HepG2 (cell line): ENCODE data around the gene NAT14. TPM values are rescaled to one million over a fixed set of nuclear protein-coding genes. Genes with fewer than 3 reads are reported as not detected.

Source experiments
- CREB1 ChIP-seq, 2 experiments: fragments of 450-650 bp in 1 of 2; IDR thresholded peaks; 2 replicates each; pipeline ENCODE4 v1.6.1; 2016 to 2017; ENCODE audit warnings: control low read depth in 1 of 2, mild to moderate bottlenecking in 1 of 2, missing compliant biosample characterization in 1 of 2, missing genetic modification characterization in 1 of 2
- DRAP1 ChIP-seq: IDR thresholded peaks from 2 replicates; pipeline ENCODE4 v1.6.1; 2016; ENCODE audit warnings: missing genetic modification reagents, missing compliant biosample characterization
- HMG20B ChIP-seq: conservative IDR thresholded peaks from 2 replicates; pipeline ENCODE4 v1.6.1; 2016; ENCODE audit warnings: missing genetic modification reagents, missing compliant biosample characterization
- HMGA1 ChIP-seq: sonication (generic); formaldehyde crosslinking; conservative IDR thresholded peaks from 2 replicates; pipeline ENCODE4 v1.4.0; 2020; ENCODE audit warnings: missing genetic modification reagents
- HOXA7 ChIP-seq: sonication (generic); formaldehyde crosslinking; IDR thresholded peaks from 2 replicates; pipeline ENCODE4 v1.8.1; 2022; ENCODE audit warnings: mild to moderate bottlenecking, missing genetic modification reagents, moderate library complexity
- MAFK ChIP-seq, 2 experiments: IDR thresholded peaks in 1 of 2; conservative IDR thresholded peaks in 1 of 2; 2 replicates each; pipeline ENCODE4 v1.6.1; 2011; ENCODE audit warnings: improper control_type of control experiment in 2 of 2, low read length in 2 of 2
- MEF2D ChIP-seq: sonication (generic); formaldehyde crosslinking; IDR thresholded peaks from 2 replicates; pipeline ENCODE4 v1.5.1; 2020; ENCODE audit warnings: mild to moderate bottlenecking, missing genetic modification reagents
- NCOR1 ChIP-seq: fragments of 200-600 bp; sonication (generic); IDR thresholded peaks from 2 replicates; pipeline ENCODE4 v1.7.0; 2017; ENCODE audit warnings: antibody characterized with exemption, low read length, borderline replicate concordance
- PHF21A ChIP-seq: sonication (generic); formaldehyde crosslinking; IDR thresholded peaks from 2 replicates; pipeline ENCODE4 v1.5.0; 2020; ENCODE audit warnings: mild to moderate bottlenecking, missing genetic modification reagents
- POLR2G ChIP-seq: fragments of 200-400 bp; formaldehyde crosslinking; IDR thresholded peaks from 2 replicates; pipeline ENCODE4 v1.6.1; 2018; ENCODE audit warnings: mild to moderate bottlenecking, low read depth, low read length, moderate library complexity
- SMAD3 ChIP-seq: sonication (generic); formaldehyde crosslinking; IDR thresholded peaks from 2 replicates; pipeline ENCODE4 v1.4.0; 2020; ENCODE audit warnings: missing genetic modification reagents
- SP5 ChIP-seq: IDR thresholded peaks from 2 replicates; pipeline ENCODE4 v1.6.1; 2016; ENCODE audit warnings: low read depth, borderline replicate concordance
- ZBTB20 ChIP-seq: sonication (generic); formaldehyde crosslinking; IDR thresholded peaks from 2 replicates; pipeline ENCODE4 v1.8.1; 2023; ENCODE audit warnings: missing genetic modification reagents, low read depth, mild to moderate bottlenecking, borderline replicate concordance
- polyA plus RNA-seq, 8 experiments: library from polyadenylated mRNA; depleted of rRNA in 3 of 8; stranded (reverse) in 7 of 8; unstranded in 1 of 8; fragments of >200 nt; fragmentation: Illumina TruSeq in 4 of 8; extraction: Trizol in 4 of 8; gene quantifications; 2 replicates each; pipeline versions ENCODE4 v1.2.1 to v1.2.3, GENCODE V29; 2011 to 2016; ENCODE audit warnings: low read depth in 4 of 8, missing spikeins in 1 of 8, mixed read lengths in 1 of 8; ENCODE audit not compliant: insufficient read depth in 1 of 8
- total RNA-seq, 5 experiments: library from RNA; depleted of rRNA; stranded (reverse); fragments of >200 nt; fragmentation: Illumina TruSeq; extraction: Trizol; gene quantifications; 2 replicates each; pipeline ENCODE4 v1.2.3, GENCODE V29; 2016; ENCODE audit warnings: low read depth in 1 of 5
- TF ChIP-seq, protein P1 (sequence below): sonication (generic); formaldehyde crosslinking; IDR thresholded peaks from 2 replicates; pipeline ENCODE4 v1.5.1; 2020; ENCODE audit warnings: mild to moderate bottlenecking, missing genetic modification reagents, moderate library complexity
- TF ChIP-seq, protein P2 (sequence below): sonication (generic); formaldehyde crosslinking; IDR thresholded peaks from 2 replicates; pipeline ENCODE4 v1.8.1; 2022; ENCODE audit warnings: mild to moderate bottlenecking, missing genetic modification reagents
- TF ChIP-seq, protein P3 (sequence below): sonication (generic); formaldehyde crosslinking; IDR thresholded peaks from 2 replicates; pipeline ENCODE4 v1.9.0; 2021; ENCODE audit warnings: missing genetic modification reagents, borderline replicate concordance
- TF ChIP-seq, protein P4 (sequence below): IDR thresholded peaks from 2 replicates; pipeline ENCODE4 v1.6.1; 2016; ENCODE audit warnings: low read depth, missing genetic modification reagents, missing compliant biosample characterization
- TF ChIP-seq, protein P5 (sequence below): sonication (generic); formaldehyde crosslinking; IDR thresholded peaks from 2 replicates; pipeline ENCODE4 v1.4.0; 2020; ENCODE audit warnings: mild to moderate bottlenecking, missing genetic modification reagents

The NAT14 gene
- total and polyA plus RNA-seq, 2 of the 13 experiments (the other 11 are each of a cell fraction or from before 2014, with no cell fraction given) = 20.7 to 22.3 TPM

GRCh38 chr19:55437410-55437809, 47.6 kb upstream of the NAT14 start (continued):
- TF ChIP-seq DRAP1 (CRISPR knock-in tag) (no peak), MAFK (conservative IDR thresholded peaks at IDR 0.05 in 1 of 2, IDR thresholded peaks at IDR 0.05 in 1 of 2; ENCODE audit: low read length in 2 of 2) (no peak), HOXA7 (CRISPR knock-in tag) (no peak), ZBTB20 (CRISPR knock-in tag) (peak; percentile 39; the same call in 1 of the 2 replicates), SMAD3 (peak; percentile 71; the same call in 1 of the 2 replicates), HMGA1 (CRISPR knock-in tag) (no peak), PHF21A (CRISPR knock-in tag) (no peak), CREB1 (IDR thresholded peaks at IDR 0.05) (no peak), CREB1 (CRISPR knock-in tag; IDR thresholded peaks at IDR 0.05) (no peak), SP5 (peak; percentile 62), HMG20B (CRISPR knock-in tag) (no peak), POLR2G (no peak), MEF2D (CRISPR knock-in tag) (peak; percentile 73; the same call in 1 of the 2 replicates), NCOR1 (no peak)
- TF ChIP-seq, protein P1, sequence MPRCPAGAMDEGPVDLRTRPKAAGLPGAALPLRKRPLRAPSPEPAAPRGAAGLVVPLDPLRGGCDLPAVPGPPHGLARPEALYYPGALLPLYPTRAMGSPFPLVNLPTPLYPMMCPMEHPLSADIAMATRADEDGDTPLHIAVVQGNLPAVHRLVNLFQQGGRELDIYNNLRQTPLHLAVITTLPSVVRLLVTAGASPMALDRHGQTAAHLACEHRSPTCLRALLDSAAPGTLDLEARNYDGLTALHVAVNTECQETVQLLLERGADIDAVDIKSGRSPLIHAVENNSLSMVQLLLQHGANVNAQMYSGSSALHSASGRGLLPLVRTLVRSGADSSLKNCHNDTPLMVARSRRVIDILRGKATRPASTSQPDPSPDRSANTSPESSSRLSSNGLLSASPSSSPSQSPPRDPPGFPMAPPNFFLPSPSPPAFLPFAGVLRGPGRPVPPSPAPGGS = 0 out of 2 replicates have a peak, but pooled peaks have one; percentile 34
- TF ChIP-seq, protein P2, sequence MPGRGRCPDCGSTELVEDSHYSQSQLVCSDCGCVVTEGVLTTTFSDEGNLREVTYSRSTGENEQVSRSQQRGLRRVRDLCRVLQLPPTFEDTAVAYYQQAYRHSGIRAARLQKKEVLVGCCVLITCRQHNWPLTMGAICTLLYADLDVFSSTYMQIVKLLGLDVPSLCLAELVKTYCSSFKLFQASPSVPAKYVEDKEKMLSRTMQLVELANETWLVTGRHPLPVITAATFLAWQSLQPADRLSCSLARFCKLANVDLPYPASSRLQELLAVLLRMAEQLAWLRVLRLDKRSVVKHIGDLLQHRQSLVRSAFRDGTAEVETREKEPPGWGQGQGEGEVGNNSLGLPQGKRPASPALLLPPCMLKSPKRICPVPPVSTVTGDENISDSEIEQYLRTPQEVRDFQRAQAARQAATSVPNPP (CRISPR knock-in tag) = no peak
- TF ChIP-seq, protein P3, sequence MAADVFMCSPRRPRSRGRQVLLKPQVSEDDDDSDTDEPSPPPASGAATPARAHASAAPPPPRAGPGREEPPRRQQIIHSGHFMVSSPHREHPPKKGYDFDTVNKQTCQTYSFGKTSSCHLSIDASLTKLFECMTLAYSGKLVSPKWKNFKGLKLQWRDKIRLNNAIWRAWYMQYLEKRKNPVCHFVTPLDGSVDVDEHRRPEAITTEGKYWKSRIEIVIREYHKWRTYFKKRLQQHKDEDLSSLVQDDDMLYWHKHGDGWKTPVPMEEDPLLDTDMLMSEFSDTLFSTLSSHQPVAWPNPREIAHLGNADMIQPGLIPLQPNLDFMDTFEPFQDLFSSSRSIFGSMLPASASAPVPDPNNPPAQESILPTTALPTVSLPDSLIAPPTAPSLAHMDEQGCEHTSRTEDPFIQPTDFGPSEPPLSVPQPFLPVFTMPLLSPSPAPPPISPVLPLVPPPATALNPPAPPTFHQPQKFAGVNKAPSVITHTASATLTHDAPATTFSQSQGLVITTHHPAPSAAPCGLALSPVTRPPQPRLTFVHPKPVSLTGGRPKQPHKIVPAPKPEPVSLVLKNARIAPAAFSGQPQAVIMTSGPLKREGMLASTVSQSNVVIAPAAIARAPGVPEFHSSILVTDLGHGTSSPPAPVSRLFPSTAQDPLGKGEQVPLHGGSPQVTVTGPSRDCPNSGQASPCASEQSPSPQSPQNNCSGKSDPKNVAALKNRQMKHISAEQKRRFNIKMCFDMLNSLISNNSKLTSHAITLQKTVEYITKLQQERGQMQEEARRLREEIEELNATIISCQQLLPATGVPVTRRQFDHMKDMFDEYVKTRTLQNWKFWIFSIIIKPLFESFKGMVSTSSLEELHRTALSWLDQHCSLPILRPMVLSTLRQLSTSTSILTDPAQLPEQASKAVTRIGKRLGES (CRISPR knock-in tag) = no peak; the same call in 1 of the 2 replicates
- TF ChIP-seq, protein P4, sequence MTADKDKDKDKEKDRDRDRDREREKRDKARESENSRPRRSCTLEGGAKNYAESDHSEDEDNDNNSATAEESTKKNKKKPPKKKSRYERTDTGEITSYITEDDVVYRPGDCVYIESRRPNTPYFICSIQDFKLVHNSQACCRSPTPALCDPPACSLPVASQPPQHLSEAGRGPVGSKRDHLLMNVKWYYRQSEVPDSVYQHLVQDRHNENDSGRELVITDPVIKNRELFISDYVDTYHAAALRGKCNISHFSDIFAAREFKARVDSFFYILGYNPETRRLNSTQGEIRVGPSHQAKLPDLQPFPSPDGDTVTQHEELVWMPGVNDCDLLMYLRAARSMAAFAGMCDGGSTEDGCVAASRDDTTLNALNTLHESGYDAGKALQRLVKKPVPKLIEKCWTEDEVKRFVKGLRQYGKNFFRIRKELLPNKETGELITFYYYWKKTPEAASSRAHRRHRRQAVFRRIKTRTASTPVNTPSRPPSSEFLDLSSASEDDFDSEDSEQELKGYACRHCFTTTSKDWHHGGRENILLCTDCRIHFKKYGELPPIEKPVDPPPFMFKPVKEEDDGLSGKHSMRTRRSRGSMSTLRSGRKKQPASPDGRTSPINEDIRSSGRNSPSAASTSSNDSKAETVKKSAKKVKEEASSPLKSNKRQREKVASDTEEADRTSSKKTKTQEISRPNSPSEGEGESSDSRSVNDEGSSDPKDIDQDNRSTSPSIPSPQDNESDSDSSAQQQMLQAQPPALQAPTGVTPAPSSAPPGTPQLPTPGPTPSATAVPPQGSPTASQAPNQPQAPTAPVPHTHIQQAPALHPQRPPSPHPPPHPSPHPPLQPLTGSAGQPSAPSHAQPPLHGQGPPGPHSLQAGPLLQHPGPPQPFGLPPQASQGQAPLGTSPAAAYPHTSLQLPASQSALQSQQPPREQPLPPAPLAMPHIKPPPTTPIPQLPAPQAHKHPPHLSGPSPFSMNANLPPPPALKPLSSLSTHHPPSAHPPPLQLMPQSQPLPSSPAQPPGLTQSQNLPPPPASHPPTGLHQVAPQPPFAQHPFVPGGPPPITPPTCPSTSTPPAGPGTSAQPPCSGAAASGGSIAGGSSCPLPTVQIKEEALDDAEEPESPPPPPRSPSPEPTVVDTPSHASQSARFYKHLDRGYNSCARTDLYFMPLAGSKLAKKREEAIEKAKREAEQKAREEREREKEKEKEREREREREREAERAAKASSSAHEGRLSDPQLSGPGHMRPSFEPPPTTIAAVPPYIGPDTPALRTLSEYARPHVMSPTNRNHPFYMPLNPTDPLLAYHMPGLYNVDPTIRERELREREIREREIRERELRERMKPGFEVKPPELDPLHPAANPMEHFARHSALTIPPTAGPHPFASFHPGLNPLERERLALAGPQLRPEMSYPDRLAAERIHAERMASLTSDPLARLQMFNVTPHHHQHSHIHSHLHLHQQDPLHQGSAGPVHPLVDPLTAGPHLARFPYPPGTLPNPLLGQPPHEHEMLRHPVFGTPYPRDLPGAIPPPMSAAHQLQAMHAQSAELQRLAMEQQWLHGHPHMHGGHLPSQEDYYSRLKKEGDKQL = 0 out of 2 replicates have a peak, but pooled peaks have one; percentile 25
- TF ChIP-seq, protein P5, sequence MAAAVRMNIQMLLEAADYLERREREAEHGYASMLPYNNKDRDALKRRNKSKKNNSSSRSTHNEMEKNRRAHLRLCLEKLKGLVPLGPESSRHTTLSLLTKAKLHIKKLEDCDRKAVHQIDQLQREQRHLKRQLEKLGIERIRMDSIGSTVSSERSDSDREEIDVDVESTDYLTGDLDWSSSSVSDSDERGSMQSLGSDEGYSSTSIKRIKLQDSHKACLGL (CRISPR knock-in tag) = no peak
